Activated naive CD4-positive, alpha-beta T cell treated with Interleukin-2 at 50 U/mL for 16 hours (primary cell): ENCODE data around the gene SPAG9.

Experiments used
- DNase-seq: peaks from one replicate; pipeline ENCODE4 v3.0.0-alpha.2; 2020

Gene SPAG9

GRCh38 chr17:50934161-50934560 is 186.5 kb downstream of the SPAG9 start:
- DNase-seq: no peak

- peak; percentile 50 for DNase-seq
Observed at GRCh38 chr17:50931144-50931908, 189.3 kb downstream of the SPAG9 start.

- DNase-seq: no peak
Observed at GRCh38 chr17:50928646-50929045, 192.0 kb downstream of the SPAG9 start.

- DNase-seq: no peak
Observed at GRCh38 chr17:50927287-50927686, 193.4 kb downstream of the SPAG9 start.

- no peak for DNase-seq
Observed at GRCh38 chr17:50926523-50926922, 194.1 kb downstream of the SPAG9 start.

- DNase-seq: no peak
Observed at GRCh38 chr17:50925296-50925891, 195.3 kb downstream of the SPAG9 start.

- no peak for DNase-seq
Observed at GRCh38 chr17:50924800-50925199, 195.9 kb downstream of the SPAG9 start.

GRCh38 chr17:50924300-50924699 is 196.4 kb downstream of the SPAG9 start:
- no peak for DNase-seq

GRCh38 chr17:50923611-50924010 is 197.1 kb downstream of the SPAG9 start:
- no peak for DNase-seq

GRCh38 chr17:50922721-50923405 is 197.8 kb downstream of the SPAG9 start:
- no peak for DNase-seq

- DNase-seq: no peak
Observed at GRCh38 chr17:50922107-50922506, 198.6 kb downstream of the SPAG9 start.

GRCh38 chr17:50920891-50921586 is 199.6 kb downstream of the SPAG9 start:
- DNase-seq: no peak

GRCh38 chr17:50920041-50920410 is 200.6 kb downstream of the SPAG9 start:
- DNase-seq: no peak

GRCh38 chr17:50919321-50920040 is 201.2 kb downstream of the SPAG9 start:
- DNase-seq: peak; percentile 81

GRCh38 chr17:50918933-50919296 is 201.8 kb downstream of the SPAG9 start:
- peak; percentile 46 for DNase-seq

- no peak for DNase-seq
Observed at GRCh38 chr17:50918071-50918932, 202.4 kb downstream of the SPAG9 start.

- no peak for DNase-seq
Observed at GRCh38 chr17:50917418-50917743, 203.3 kb downstream of the SPAG9 start.

GRCh38 chr17:50916708-50917417 is 203.8 kb downstream of the SPAG9 start:
- no peak for DNase-seq

GRCh38 chr17:50916026-50916707 is 204.5 kb downstream of the SPAG9 start:
- peak; percentile 48 for DNase-seq

- no peak for DNase-seq
Observed at GRCh38 chr17:50914505-50915063, 206.1 kb downstream of the SPAG9 start.
